GM21576 (cell line): ENCODE results near the gene DSCAML1.

ENCODE experiments used
- ATAC-seq: cut with Tn5 transposase; IDR thresholded peaks from one replicate; pipeline ENCODE4 v1.9.1; 2021; ENCODE audit warnings: mild to moderate bottlenecking, moderate library complexity; ENCODE audit not compliant: unreplicated experiment

DSCAML1 gene

GRCh38 chr11:117796872-117797529 lies at the start of gene DSCAML1:
Gene DSCAML1 (minus strand): TSS chr11:117797216. CDS start chr11:117797079, 137 bp downstream.
- ATAC-seq = no peak

- no peak for ATAC-seq
These were observed 46.9 kb upstream of the DSCAML1 start for GRCh38 chr11:117843666-117844484.

GRCh38 chr11:117842131-117842941 lies 45.3 kb upstream of the DSCAML1 start:
- ATAC-seq = no peak

- ATAC-seq = no peak
These were observed 44.6 kb upstream of the DSCAML1 start for GRCh38 chr11:117841551-117842031.

- ATAC-seq = no peak
These were observed 44.0 kb upstream of the DSCAML1 start for GRCh38 chr11:117840881-117841550.

GRCh38 chr11:117839936-117840813 lies 43.2 kb upstream of the DSCAML1 start:
- ATAC-seq = no peak

- ATAC-seq = no peak
These were observed 42.4 kb upstream of the DSCAML1 start for GRCh38 chr11:117839380-117839881.

- ATAC-seq = no peak
These were observed 41.9 kb upstream of the DSCAML1 start for GRCh38 chr11:117838901-117839300.

- no peak for ATAC-seq
These were observed 40.8 kb upstream of the DSCAML1 start for GRCh38 chr11:117837791-117838190.

- ATAC-seq = no peak
These were observed 40.2 kb upstream of the DSCAML1 start for GRCh38 chr11:117837070-117837776.

GRCh38 chr11:117836077-117836960 lies 39.3 kb upstream of the DSCAML1 start:
- no peak for ATAC-seq

- ATAC-seq = no peak
These were observed 38.6 kb upstream of the DSCAML1 start for GRCh38 chr11:117835576-117835975.

GRCh38 chr11:117834838-117835443 lies 37.9 kb upstream of the DSCAML1 start:
- no peak for ATAC-seq

- ATAC-seq = no peak
These were observed 37.2 kb upstream of the DSCAML1 start for GRCh38 chr11:117834068-117834810.

GRCh38 chr11:117833401-117833891 lies 36.4 kb upstream of the DSCAML1 start:
- no peak for ATAC-seq

- no peak for ATAC-seq
These were observed 35.5 kb upstream of the DSCAML1 start for GRCh38 chr11:117832511-117832910.
